B cell (primary cell): ENCODE results near the gene STT3B. TPM values are rescaled to one million over a fixed set of nuclear protein-coding genes. Genes with fewer than 3 reads are reported as not detected.

Experiments used
- ATAC-seq: fragments of 200-7000 bp; cut with Tn5 transposase; one replicate; pipeline ENCODE4 v1.10.0; 2021; ENCODE audit warnings: low read depth, mild to moderate bottlenecking, moderate number of reproducible peaks, moderate library complexity
- CTCF ChIA-PET: fragments of 350-600 bp; sonication (Branson Sonifier 250); formaldehyde crosslinking; loops from one replicate; lab custom pipeline; 2021; ENCODE audit warnings: antibody characterized with exemption, inconsistent platforms; lab: Charles Lee
- POLR2A ChIA-PET: fragments of 350-600 bp; sonication (Branson Sonifier 250); formaldehyde crosslinking; loops from one replicate; lab custom pipeline; 2021; ENCODE audit warnings: antibody characterized with exemption; lab: Charles Lee
- DNase-seq: peaks from one replicate; pipeline ENCODE4 v3.0.0; 2013
- H2AFZ ChIP-seq: 2 replicates; pipeline ENCODE4 v1.6.1; 2012; ENCODE audit warnings: mild to moderate bottlenecking, low read depth, low read length; ENCODE audit not compliant: insufficient read depth, poor library complexity, severe bottlenecking
- H3K27ac ChIP-seq, 2 donors: 1 replicate in 1 of 2; 2 replicates in 1 of 2; pipeline ENCODE4 v1.5.1; 2012 to 2013; ENCODE audit warnings: low read length in 2 of 2, mild to moderate bottlenecking in 2 of 2, moderate library complexity in 1 of 2
- H3K27me3 ChIP-seq, 4 experiments: fragments of 200-600 bp in 1 of 4; sonication (generic) in 1 of 4; replicated peaks in 1 of 4; 1 replicate in 2 of 4; 2 replicates in 2 of 4; pipeline versions ENCODE4 v1.6.1 to v1.7.0; 2013 to 2016; ENCODE audit warnings: low read length in 3 of 4, mild to moderate bottlenecking in 2 of 4, mixed read lengths in 1 of 4, moderate library complexity in 1 of 4; ENCODE audit not compliant: insufficient read depth in 4 of 4, control insufficient read depth in 3 of 4; ENCODE audit errors: control extremely low read depth in 1 of 4
- H3K36me3 ChIP-seq, 2 experiments: replicated peaks in 1 of 2; 1 replicate in 1 of 2; 2 replicates in 1 of 2; pipeline versions ENCODE4 v1.6.1 to v1.7.1; 2013; ENCODE audit warnings: low read length in 1 of 2; ENCODE audit not compliant: insufficient read depth in 2 of 2, control insufficient read depth in 1 of 2; ENCODE audit errors: control extremely low read depth in 1 of 2, extremely low read depth in 1 of 2
- H3K4me1 ChIP-seq, 2 donors: fragments of 200-600 bp in 1 of 2; sonication (generic) in 1 of 2; 1 replicate in 1 of 2; 2 replicates in 1 of 2; pipeline versions ENCODE4 v1.5.1 to v1.6.1; 2013 to 2017; ENCODE audit warnings: low read length in 2 of 2; ENCODE audit not compliant: control insufficient read depth in 2 of 2, insufficient read depth in 2 of 2
- H3K4me2 ChIP-seq: replicated peaks from 2 replicates; pipeline ENCODE3; 2012; ENCODE audit warnings: mild to moderate bottlenecking, low read depth, low read length; ENCODE audit not compliant: poor library complexity, severe bottlenecking
- H3K4me3 ChIP-seq, 5 experiments: fragments of 200-600 bp in 1 of 5; sonication (generic) in 1 of 5; 1 replicate in 3 of 5; 2 replicates in 2 of 5; pipeline versions ENCODE4 v1.5.1 to v1.7.0; 2011 to 2016; ENCODE audit warnings: low read length in 4 of 5, mild to moderate bottlenecking in 4 of 5, low read depth in 2 of 5, control low read depth in 1 of 5, moderate library complexity in 1 of 5; ENCODE audit not compliant: insufficient read depth in 1 of 5; ENCODE audit errors: control extremely low read depth in 1 of 5, extremely low read depth in 1 of 5
- H3K79me2 ChIP-seq: fragments of 200-600 bp; sonication (generic); one replicate; pipeline ENCODE4 v1.6.0; 2016; ENCODE audit warnings: low read length; ENCODE audit not compliant: control insufficient read depth, insufficient read depth
- H3K9ac ChIP-seq: fragments of 200-600 bp; sonication (generic); 2 replicates; pipeline ENCODE4 v1.6.1; 2017; ENCODE audit warnings: mild to moderate bottlenecking, low read length, moderate library complexity
- H3K9me3 ChIP-seq, 3 donors: one replicate each; pipeline versions ENCODE4 v1.6.1 to v1.7.1; 2013; ENCODE audit warnings: low read length in 2 of 3; ENCODE audit not compliant: control insufficient read depth in 2 of 3, insufficient read depth in 1 of 3; ENCODE audit errors: control extremely low read depth in 1 of 3
- H4K20me1 ChIP-seq: 2 replicates; pipeline ENCODE4 v1.6.0; 2012; ENCODE audit warnings: mild to moderate bottlenecking, low read length; ENCODE audit not compliant: insufficient read depth, control insufficient read depth, poor library complexity, severe bottlenecking
- H3K27ac Mint-ChIP-seq: one replicate; pipeline ENCODE4 v1.8.0; 2021; ENCODE audit warnings: mixed read lengths
- H3K27me3 Mint-ChIP-seq: one replicate; pipeline ENCODE4 v1.8.0; 2021; ENCODE audit warnings: mixed read lengths
- H3K4me1 Mint-ChIP-seq: one replicate; pipeline ENCODE4 v1.8.0; 2021; ENCODE audit warnings: mixed read lengths
- H3K4me3 Mint-ChIP-seq: one replicate; pipeline ENCODE4 v1.8.0; 2021; ENCODE audit warnings: mixed read lengths
- H3K9me3 Mint-ChIP-seq: one replicate; pipeline ENCODE4 v1.8.0; 2022; ENCODE audit warnings: mixed read lengths; ENCODE audit not compliant: insufficient read depth
- CTCF ChIP-seq: fragments of 200-600 bp; IDR thresholded peaks from one replicate; pipeline ENCODE4 v1.8.0; 2022; ENCODE audit warnings: antibody characterized with exemption, mild to moderate bottlenecking
- EZH2 ChIP-seq: IDR thresholded peaks from 2 replicates; pipeline ENCODE4 v1.6.1; 2012; ENCODE audit warnings: borderline replicate concordance, low read depth, mild to moderate bottlenecking, moderate library complexity, low read length; ENCODE audit not compliant: insufficient read depth, poor library complexity, severe bottlenecking
- WGBS: methylation state at CpG from one replicate; pipeline ENCODE4 v1.1.5; 2013; ENCODE audit warnings: missing lambda C conversion rate; ENCODE audit not compliant: insufficient coverage; 5-methylcytosine and 5-hydroxymethylcytosine counted together
- intact Hi-C: fragments of 100-400 bp; cut with micrococcal nuclease; formaldehyde crosslinking; loops from one replicate; pipeline ENCODE4 v1.10.0; 2022
- polyA plus RNA-seq: library from polyadenylated mRNA; depleted of rRNA; stranded (reverse); fragments of >200 nt; gene quantifications from 2 replicates; pipeline ENCODE4 v1.2.3, GENCODE V29; 2012
- total RNA-seq, 2 donors: library from RNA; stranded (reverse); fragments of 120-200 nt in 1 of 2; gene quantifications; 1 replicate in 1 of 2; 2 replicates in 1 of 2; pipeline versions ENCODE4 v1.2.3 to v1.2.4, GENCODE V29; 2013 to 2022

Gene STT3B
- total and polyA plus RNA-seq, 2 donors (not counting 1 experiment from before 2014, with no cell fraction given), result 35.4 to 79.2 TPM

- Histone ChIP-seq H3K9ac (no peak overlapping the region), H3K79me2 (no peaks in the 10 kb centered on the region), H3K4me1 (no peaks in the 10 kb centered on the region), H3K27me3 (no peaks in the 10 kb centered on the region), H3K4me2 (no peak overlapping the region), H2AFZ (no peak overlapping the region), H3K9me3 (peaks cover 0 to 6% (median under 1%) of the 10 kb centered on the region in 3 donors), H4K20me1 (peaks cover 2% of the 10 kb centered on the region), H3K4me3 (no peak overlapping the region), H3K27ac (no peak overlapping the region), H3K36me3 (peaks cover 20 to 84% of the 10 kb centered on the region in 2 experiments)
- TF ChIP-seq CTCF (no peak), EZH2 (no peak)
- POLR2A ChIA-PET, result no interaction called here
- Mint-ChIP-seq H3K4me3 (no peak overlapping the region), H3K9me3 (peaks cover 4% of the 10 kb centered on the region), H3K4me1 (no peaks in the 10 kb centered on the region), H3K27me3 (no peaks in the 10 kb centered on the region), H3K27ac (peak overlapping the region; percentile 59)
- intact Hi-C loops, result no loop called here
- CTCF ChIA-PET, result no interaction called here
- no peak for DNase-seq
- WGBS, result 68% methylated on average over 2 of the region's 5 CpGs
- no peak for ATAC-seq
Measured at GRCh38 chr3:31661286-31661685, 128.6 kb downstream of the STT3B start.

DNA sequence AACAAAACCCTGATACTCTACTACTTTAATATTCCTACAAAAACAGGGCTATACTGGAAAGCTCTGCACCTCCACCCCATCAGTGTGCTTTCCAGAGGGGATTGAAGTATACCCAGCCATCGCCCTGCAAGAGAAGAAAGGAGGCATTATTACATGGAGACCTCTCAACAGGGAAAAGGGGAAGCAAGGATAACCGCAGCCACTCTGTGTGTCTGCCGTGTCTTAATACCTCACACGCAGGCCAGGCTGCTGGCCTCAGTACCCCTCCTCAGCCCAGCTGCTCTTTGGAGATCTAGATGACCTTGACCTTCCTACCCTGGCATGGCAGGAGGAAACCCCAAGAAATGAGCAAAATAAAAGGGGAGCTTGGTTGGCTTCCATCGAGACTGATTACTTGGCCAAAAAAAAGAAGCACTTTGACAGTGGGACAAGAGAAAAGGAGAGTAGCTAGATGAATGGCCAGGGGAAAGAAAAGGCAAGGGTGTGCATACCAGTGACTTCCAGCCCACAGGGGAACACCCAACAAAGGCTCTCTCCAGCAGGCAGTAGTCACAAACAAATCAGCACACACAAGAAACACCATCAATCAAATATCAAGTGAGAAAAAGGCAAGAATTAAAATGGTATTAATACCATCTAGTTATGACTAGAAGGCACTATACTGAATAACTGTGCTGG is 129.4 kb downstream of the STT3B start:
- H3K79me2 ChIP-seq, result no peaks in the 10 kb centered on the region
- H3K27ac Mint-ChIP-seq, result peak overlapping the region; percentile 79
- no peaks in the 10 kb centered on the region for H3K4me1 Mint-ChIP-seq
- ChIA-PET CTCF (no interaction called here), POLR2A (no interaction called here)
- TF ChIP-seq EZH2 (no peak), CTCF (no peak)
- peaks cover 0 to 3% (median 0%) of the 10 kb centered on the region in 3 donors for H3K9me3 ChIP-seq
- no peak overlapping the region for H3K4me3 ChIP-seq
- no peak overlapping the region for H3K4me2 ChIP-seq
- H3K4me3 Mint-ChIP-seq, result no peak overlapping the region
- WGBS, result 83% methylated on average over 3 of the region's 5 CpGs
- H3K27ac ChIP-seq, result no peak overlapping the region
- H3K27me3 ChIP-seq, result no peaks in the 10 kb centered on the region
- no peak for ATAC-seq
- H3K9ac ChIP-seq, result no peak overlapping the region
- peaks cover 4% of the 10 kb centered on the region for H3K9me3 Mint-ChIP-seq
- no peak for DNase-seq
- no peak overlapping the region for H2AFZ ChIP-seq
- intact Hi-C loops, result no loop called here
- H3K4me1 ChIP-seq, result no peaks in the 10 kb centered on the region
- no peaks in the 10 kb centered on the region for H3K27me3 Mint-ChIP-seq
- peaks cover 4% of the 10 kb centered on the region for H4K20me1 ChIP-seq
- peaks cover 20 to 86% of the 10 kb centered on the region in 2 experiments for H3K36me3 ChIP-seq
